H9 (cell line): ENCODE results near the gene LRRK1. TPM values are rescaled to one million over a fixed set of nuclear protein-coding genes. Genes with fewer than 3 reads are reported as not detected.

Experiments
- DNase-seq: peaks from one replicate; pipeline ENCODE4 v3.0.0-alpha.2; 2017
- H2AFZ ChIP-seq: one replicate; pipeline ENCODE4 v1.6.1; 2013; ENCODE audit warnings: mild to moderate bottlenecking, low read length, control low read depth, moderate library complexity
- H2AK5ac ChIP-seq: 2 replicates; pipeline ENCODE4 v1.6.1; 2013; ENCODE audit warnings: low read length, control low read depth, mixed read lengths; ENCODE audit not compliant: insufficient read length
- H2BK120ac ChIP-seq: one replicate; pipeline ENCODE4 v1.6.1; 2013; ENCODE audit warnings: low read depth, mild to moderate bottlenecking, low read length, control low read depth, inconsistent platforms; ENCODE audit not compliant: poor library complexity, severe bottlenecking
- H2BK12ac ChIP-seq: 2 replicates; pipeline ENCODE4 v1.6.1; 2013; ENCODE audit warnings: low read length, control low read depth, mixed read lengths, low read depth; ENCODE audit not compliant: insufficient read length
- H2BK15ac ChIP-seq: 2 replicates; pipeline ENCODE4 v1.6.1; 2013; ENCODE audit warnings: low read depth, low read length, control low read depth
- H2BK20ac ChIP-seq: one replicate; pipeline ENCODE4 v1.6.1; 2013; ENCODE audit warnings: low read depth, mild to moderate bottlenecking, low read length, control low read depth, inconsistent platforms; ENCODE audit not compliant: poor library complexity, severe bottlenecking
- H2BK5ac ChIP-seq: 2 replicates; pipeline ENCODE4 v1.6.1; 2013; ENCODE audit warnings: low read length, control low read depth, mixed read lengths; ENCODE audit not compliant: insufficient read length
- H3K14ac ChIP-seq: 2 replicates; pipeline ENCODE4 v1.6.1; 2013; ENCODE audit warnings: low read length, control low read depth; ENCODE audit not compliant: insufficient read depth
- H3K18ac ChIP-seq: 2 replicates; pipeline ENCODE4 v1.6.1; 2013; ENCODE audit warnings: low read depth, mild to moderate bottlenecking, mixed read lengths, low read length, control low read depth; ENCODE audit not compliant: insufficient read length
- H3K23ac ChIP-seq: 2 replicates; pipeline ENCODE4 v1.6.1; 2013; ENCODE audit warnings: low read length, control low read depth, mixed read lengths, low read depth; ENCODE audit not compliant: insufficient read length
- H3K23me2 ChIP-seq: 2 replicates; pipeline ENCODE4 v1.6.1; 2013; ENCODE audit warnings: low read depth, mild to moderate bottlenecking, mixed read lengths, low read length, control low read depth; ENCODE audit not compliant: insufficient read length, poor library complexity, severe bottlenecking
- H3K27ac ChIP-seq: 2 replicates; pipeline ENCODE4 v1.5.1; 2013; ENCODE audit warnings: low read length, control low read depth, mixed read lengths, low read depth; ENCODE audit not compliant: insufficient read length
- H3K27me3 ChIP-seq: 2 replicates; pipeline ENCODE4 v1.6.1; 2013; ENCODE audit warnings: low read length, control low read depth, inconsistent platforms; ENCODE audit not compliant: insufficient read depth
- H3K4ac ChIP-seq: 2 replicates; pipeline ENCODE4 v1.6.1; 2013; ENCODE audit warnings: low read depth, mild to moderate bottlenecking, control low read depth, inconsistent platforms, low read length, moderate library complexity
- H3K4me1 ChIP-seq: 2 replicates; pipeline ENCODE4 v1.6.1; 2013; ENCODE audit warnings: low read length, control low read depth, inconsistent platforms; ENCODE audit not compliant: insufficient read depth
- H3K4me2 ChIP-seq: 2 replicates; pipeline ENCODE4 v1.6.1; 2013; ENCODE audit warnings: low read length, control low read depth, mixed read lengths; ENCODE audit not compliant: insufficient read length, insufficient read depth
- H3K56ac ChIP-seq: 2 replicates; pipeline ENCODE4 v1.6.1; 2013; ENCODE audit warnings: low read depth, mild to moderate bottlenecking, mixed read lengths, low read length, control low read depth; ENCODE audit not compliant: insufficient read length
- H3K79me1 ChIP-seq: 2 replicates; pipeline ENCODE4 v1.6.1; 2013; ENCODE audit warnings: low read depth, mild to moderate bottlenecking, moderate library complexity, low read length, control low read depth, inconsistent platforms; ENCODE audit not compliant: insufficient read depth, poor library complexity, severe bottlenecking
- H3K79me2 ChIP-seq: 2 replicates; pipeline ENCODE4 v1.6.1; 2013; ENCODE audit warnings: low read length, control low read depth, inconsistent platforms; ENCODE audit not compliant: insufficient read depth
- H3K9ac ChIP-seq: 2 replicates; pipeline ENCODE4 v1.6.1; 2013; ENCODE audit warnings: low read length, control low read depth, mixed read lengths; ENCODE audit not compliant: insufficient read length; ENCODE audit errors: extremely low read depth
- H3K9me3 ChIP-seq: one replicate; pipeline ENCODE4 v1.6.1; 2013; ENCODE audit warnings: low read depth, low read length, inconsistent platforms; ENCODE audit not compliant: control insufficient read depth
- H3T11ph ChIP-seq: one replicate; pipeline ENCODE4 v1.6.1; 2013; ENCODE audit warnings: mild to moderate bottlenecking, low read length, control low read depth, inconsistent platforms
- H4K20me1 ChIP-seq: one replicate; pipeline ENCODE4 v1.6.1; 2013; ENCODE audit not compliant: control insufficient read depth, insufficient read length, insufficient read depth
- H4K5ac ChIP-seq: 2 replicates; pipeline ENCODE4 v1.6.1; 2013; ENCODE audit warnings: low read depth, mild to moderate bottlenecking, mixed read lengths, low read length, control low read depth; ENCODE audit not compliant: insufficient read length
- H4K8ac ChIP-seq: replicated peaks from 2 replicates; pipeline ENCODE4 v1.6.1; 2013; ENCODE audit warnings: low read length, control low read depth, mixed read lengths, low read depth; ENCODE audit not compliant: insufficient read length
- H4K91ac ChIP-seq: 2 replicates; pipeline ENCODE4 v1.6.1; 2013; ENCODE audit warnings: low read depth, mild to moderate bottlenecking, moderate library complexity, mixed read lengths, low read length, control low read depth; ENCODE audit not compliant: insufficient read length
- H3K27ac Mint-ChIP-seq, 3 experiments: 2 replicates in 2 of 3; 3 replicates in 1 of 3; pipeline ENCODE4 v1.8.0; 2020 to 2021; ENCODE audit warnings: mixed read lengths in 3 of 3, mild to moderate bottlenecking in 1 of 3, moderate library complexity in 1 of 3
- H3K27me3 Mint-ChIP-seq: 2 replicates; pipeline ENCODE4 v1.8.0; 2021; ENCODE audit warnings: low read depth, mild to moderate bottlenecking, moderate library complexity, mixed read lengths
- H3K36me3 Mint-ChIP-seq, 3 experiments: 2 replicates in 2 of 3; 3 replicates in 1 of 3; pipeline ENCODE4 v1.8.0; 2020 to 2021; ENCODE audit warnings: low read depth in 3 of 3, mixed read lengths in 3 of 3; ENCODE audit not compliant: insufficient read depth in 1 of 3
- H3K4me1 Mint-ChIP-seq, 2 experiments: 2 replicates each; pipeline ENCODE4 v1.8.0; 2020; ENCODE audit warnings: mixed read lengths in 2 of 2
- H3K4me3 Mint-ChIP-seq, 2 experiments: 2 replicates in 1 of 2; 3 replicates in 1 of 2; pipeline ENCODE4 v1.8.0; 2020 to 2021; ENCODE audit warnings: mild to moderate bottlenecking in 2 of 2, mixed read lengths in 2 of 2, moderate library complexity in 1 of 2
- H3K9me3 Mint-ChIP-seq, 2 experiments: 2 replicates in 1 of 2; 3 replicates in 1 of 2; pipeline ENCODE4 v1.8.0; 2020; ENCODE audit warnings: mild to moderate bottlenecking in 2 of 2, mixed read lengths in 2 of 2, moderate library complexity in 1 of 2
- WGBS: extraction: QIAGEN DNeasy Blood & Tissue Kit; methylation state at CpG from one replicate; pipeline ENCODE4 v1.1.7; 2013; ENCODE audit warnings: missing lambda C conversion rate, low lambda C conversion rate, mixed read lengths; ENCODE audit not compliant: insufficient read length; ENCODE audit errors: extremely low coverage; 5-methylcytosine and 5-hydroxymethylcytosine counted together
- total RNA-seq: library from RNA; stranded (reverse); gene quantifications from 2 replicates; pipeline ENCODE4 v1.2.1, GENCODE V29; 2021
- TF ChIP-seq, protein P1 (sequence below): fragments of 200-600 bp; sonication (generic); conservative IDR thresholded peaks from 3 replicates; pipeline ENCODE4 v1.8.0; 2021; ENCODE audit warnings: antibody characterized with exemption, mild to moderate bottlenecking

Gene LRRK1
- total RNA-seq, 1 experiment from 2014 or later = 4.0 TPM

- Histone ChIP-seq H2AFZ (no peak overlapping the region), H3K4ac (no peak overlapping the region), H3K27me3 (no peaks in the 10 kb centered on the region), H2BK120ac (no peak overlapping the region), H2BK20ac (no peak overlapping the region), H4K20me1 (no peaks in the 10 kb centered on the region), H2AK5ac (no peak overlapping the region), H3K23me2 (no peaks in the 10 kb centered on the region), H2BK5ac (no peak overlapping the region), H3K56ac (no peak overlapping the region), H3K4me2 (no peak overlapping the region), H3K4me1 (no peaks in the 10 kb centered on the region), H3K9me3 (no peaks in the 10 kb centered on the region), H3K27ac (no peak overlapping the region), H3K79me2 (no peaks in the 10 kb centered on the region), H2BK12ac (no peak overlapping the region), H3K14ac (no peak overlapping the region), H4K8ac (no peak overlapping the region), H2BK15ac (no peak overlapping the region), H3K23ac (no peak overlapping the region), H3T11ph (no peak overlapping the region), H3K18ac (no peak overlapping the region), H4K5ac (no peak overlapping the region), H3K79me1 (no peaks in the 10 kb centered on the region), H4K91ac (no peak overlapping the region), H3K9ac (no peak overlapping the region)
- H3K27ac Mint-ChIP-seq = peak overlapping the region in 1 of 3 experiments; percentile 66; a peak in 1 of 7 replicates
- no peaks in the 10 kb centered on the region for H3K9me3 Mint-ChIP-seq
- no CpG with 5 or more reads among the region's 9 CpGs for WGBS
- TF ChIP-seq, protein P1, sequence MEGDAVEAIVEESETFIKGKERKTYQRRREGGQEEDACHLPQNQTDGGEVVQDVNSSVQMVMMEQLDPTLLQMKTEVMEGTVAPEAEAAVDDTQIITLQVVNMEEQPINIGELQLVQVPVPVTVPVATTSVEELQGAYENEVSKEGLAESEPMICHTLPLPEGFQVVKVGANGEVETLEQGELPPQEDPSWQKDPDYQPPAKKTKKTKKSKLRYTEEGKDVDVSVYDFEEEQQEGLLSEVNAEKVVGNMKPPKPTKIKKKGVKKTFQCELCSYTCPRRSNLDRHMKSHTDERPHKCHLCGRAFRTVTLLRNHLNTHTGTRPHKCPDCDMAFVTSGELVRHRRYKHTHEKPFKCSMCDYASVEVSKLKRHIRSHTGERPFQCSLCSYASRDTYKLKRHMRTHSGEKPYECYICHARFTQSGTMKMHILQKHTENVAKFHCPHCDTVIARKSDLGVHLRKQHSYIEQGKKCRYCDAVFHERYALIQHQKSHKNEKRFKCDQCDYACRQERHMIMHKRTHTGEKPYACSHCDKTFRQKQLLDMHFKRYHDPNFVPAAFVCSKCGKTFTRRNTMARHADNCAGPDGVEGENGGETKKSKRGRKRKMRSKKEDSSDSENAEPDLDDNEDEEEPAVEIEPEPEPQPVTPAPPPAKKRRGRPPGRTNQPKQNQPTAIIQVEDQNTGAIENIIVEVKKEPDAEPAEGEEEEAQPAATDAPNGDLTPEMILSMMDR = no peak
- DNase-seq = no peak
- no peak overlapping the region for H3K4me3 Mint-ChIP-seq
- H3K4me1 Mint-ChIP-seq = peaks cover 7 to 17% of the 10 kb centered on the region in 2 experiments
- no peaks in the 10 kb centered on the region; the same call in 1 of the 2 replicates for H3K27me3 Mint-ChIP-seq
- peaks cover 0 to 32% (median 4%) of the 10 kb centered on the region in 3 experiments; a peak in 3 of 7 replicates for H3K36me3 Mint-ChIP-seq
These were observed 18.4 kb upstream of the LRRK1 start for GRCh38 chr15:100900795-100901169.
